ENCODE data around the gene RUVBL1.

The RUVBL1 gene

GRCh38 chr3:128128251-128128650 is 4.6 kb upstream of the RUVBL1 start:
- H3K36me3 ChIP-seq: no peaks in the 10 kb centered on the region
- no peaks in the 10 kb centered on the region for H3K27me3 ChIP-seq
- H3K4me3 ChIP-seq (ENCODE audit: low read depth in 1 of 2, low read length in 1 of 2): no peak overlapping the region
- no peaks in the 10 kb centered on the region for H3K9me3 ChIP-seq
- H3K27ac ChIP-seq: no peak overlapping the region
- peaks cover 7 to 11% of the 10 kb centered on the region in 2 experiments for H3K4me1 ChIP-seq (ENCODE audit: control insufficient read depth in 1 of 2, insufficient read depth in 1 of 2, low read depth in 1 of 2, low read length in 1 of 2)
- TF ChIP-seq, protein P1, sequence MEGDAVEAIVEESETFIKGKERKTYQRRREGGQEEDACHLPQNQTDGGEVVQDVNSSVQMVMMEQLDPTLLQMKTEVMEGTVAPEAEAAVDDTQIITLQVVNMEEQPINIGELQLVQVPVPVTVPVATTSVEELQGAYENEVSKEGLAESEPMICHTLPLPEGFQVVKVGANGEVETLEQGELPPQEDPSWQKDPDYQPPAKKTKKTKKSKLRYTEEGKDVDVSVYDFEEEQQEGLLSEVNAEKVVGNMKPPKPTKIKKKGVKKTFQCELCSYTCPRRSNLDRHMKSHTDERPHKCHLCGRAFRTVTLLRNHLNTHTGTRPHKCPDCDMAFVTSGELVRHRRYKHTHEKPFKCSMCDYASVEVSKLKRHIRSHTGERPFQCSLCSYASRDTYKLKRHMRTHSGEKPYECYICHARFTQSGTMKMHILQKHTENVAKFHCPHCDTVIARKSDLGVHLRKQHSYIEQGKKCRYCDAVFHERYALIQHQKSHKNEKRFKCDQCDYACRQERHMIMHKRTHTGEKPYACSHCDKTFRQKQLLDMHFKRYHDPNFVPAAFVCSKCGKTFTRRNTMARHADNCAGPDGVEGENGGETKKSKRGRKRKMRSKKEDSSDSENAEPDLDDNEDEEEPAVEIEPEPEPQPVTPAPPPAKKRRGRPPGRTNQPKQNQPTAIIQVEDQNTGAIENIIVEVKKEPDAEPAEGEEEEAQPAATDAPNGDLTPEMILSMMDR (IDR thresholded peaks at IDR 0.05): no peak

DNA sequence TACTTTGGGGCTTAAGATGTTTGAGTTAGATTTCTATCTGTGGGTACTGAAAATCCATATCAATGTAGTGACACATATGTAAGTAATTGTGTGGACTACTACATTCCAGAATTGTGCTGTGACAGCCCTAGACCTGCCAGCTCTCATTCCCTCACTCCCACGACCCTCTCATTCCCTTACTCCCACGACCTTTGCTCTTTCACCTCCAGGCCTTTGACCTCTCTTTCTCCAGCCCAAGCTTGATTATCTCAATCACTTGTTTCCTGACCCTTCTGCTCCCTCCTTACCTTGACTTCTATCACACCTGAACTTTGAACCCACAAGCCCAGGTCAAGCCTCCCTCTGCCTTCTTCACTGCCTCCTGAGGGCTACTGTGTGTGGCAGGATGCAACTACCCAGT is 3.6 kb upstream of the RUVBL1 start:
- Histone ChIP-seq H3K4me1 (ENCODE audit: control insufficient read depth in 1 of 2, insufficient read depth in 1 of 2, low read depth in 1 of 2, low read length in 1 of 2) (peaks cover 13 to 19% of the 10 kb centered on the region in 2 experiments), H3K27me3 (no peaks in the 10 kb centered on the region), H3K27ac (no peak overlapping the region), H3K4me3 (ENCODE audit: low read depth in 1 of 2, low read length in 1 of 2) (no peak overlapping the region), H3K9me3 (no peaks in the 10 kb centered on the region), H3K36me3 (no peaks in the 10 kb centered on the region)
- TF ChIP-seq, protein P1 (IDR thresholded peaks at IDR 0.05): no peak

DNA sequence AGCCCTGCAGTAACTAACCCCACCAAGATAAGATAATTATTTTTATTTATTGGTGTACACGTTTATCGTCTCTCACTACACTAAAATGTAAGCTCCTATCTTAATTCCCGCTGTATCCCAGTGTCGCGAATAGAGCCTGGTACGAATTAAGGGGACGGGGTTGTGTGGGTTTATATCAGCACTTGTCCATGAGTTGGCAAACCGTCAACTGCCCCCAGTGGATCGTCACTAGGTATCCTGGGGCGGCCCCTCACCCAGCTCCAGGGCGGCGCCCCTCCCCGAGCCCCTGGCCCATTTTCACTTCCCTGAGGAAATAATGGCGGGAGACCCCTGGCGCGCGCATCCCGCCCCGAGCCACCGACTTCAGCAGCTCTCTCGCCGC is 465 bp downstream of the RUVBL1 start:
- TF ChIP-seq, protein P1 (IDR thresholded peaks at IDR 0.05): no peak
- peak overlapping the region; percentile 78 for H3K27ac ChIP-seq

GRCh38 chr3:128122013-128122412 is 1.6 kb downstream of the RUVBL1 start:
- Histone ChIP-seq H3K36me3 (no peaks in the 10 kb centered on the region), H3K4me3 (ENCODE audit: low read depth in 1 of 2, low read length in 1 of 2) (no peak overlapping the region), H3K9me3 (no peaks in the 10 kb centered on the region), H3K4me1 (ENCODE audit: control insufficient read depth in 1 of 2, insufficient read depth in 1 of 2, low read depth in 1 of 2, low read length in 1 of 2) (peaks cover 13 to 19% of the 10 kb centered on the region in 2 experiments), H3K27ac (no peak overlapping the region), H3K27me3 (no peaks in the 10 kb centered on the region)
- TF ChIP-seq, protein P1 (IDR thresholded peaks at IDR 0.05): no peak

More for the DNA sequence above, 465 bp downstream of the RUVBL1 start:
- no peaks in the 10 kb centered on the region for H3K27me3 ChIP-seq
- H3K36me3 ChIP-seq: no peaks in the 10 kb centered on the region
- H3K4me1 ChIP-seq (ENCODE audit: control insufficient read depth in 1 of 2, insufficient read depth in 1 of 2, low read depth in 1 of 2, low read length in 1 of 2): peaks cover 13 to 19% of the 10 kb centered on the region in 2 experiments
- H3K4me3 ChIP-seq (ENCODE audit: low read depth in 1 of 2, low read length in 1 of 2): peak overlapping the region; percentile 66 to 75
- no peaks in the 10 kb centered on the region for H3K9me3 ChIP-seq

DNA sequence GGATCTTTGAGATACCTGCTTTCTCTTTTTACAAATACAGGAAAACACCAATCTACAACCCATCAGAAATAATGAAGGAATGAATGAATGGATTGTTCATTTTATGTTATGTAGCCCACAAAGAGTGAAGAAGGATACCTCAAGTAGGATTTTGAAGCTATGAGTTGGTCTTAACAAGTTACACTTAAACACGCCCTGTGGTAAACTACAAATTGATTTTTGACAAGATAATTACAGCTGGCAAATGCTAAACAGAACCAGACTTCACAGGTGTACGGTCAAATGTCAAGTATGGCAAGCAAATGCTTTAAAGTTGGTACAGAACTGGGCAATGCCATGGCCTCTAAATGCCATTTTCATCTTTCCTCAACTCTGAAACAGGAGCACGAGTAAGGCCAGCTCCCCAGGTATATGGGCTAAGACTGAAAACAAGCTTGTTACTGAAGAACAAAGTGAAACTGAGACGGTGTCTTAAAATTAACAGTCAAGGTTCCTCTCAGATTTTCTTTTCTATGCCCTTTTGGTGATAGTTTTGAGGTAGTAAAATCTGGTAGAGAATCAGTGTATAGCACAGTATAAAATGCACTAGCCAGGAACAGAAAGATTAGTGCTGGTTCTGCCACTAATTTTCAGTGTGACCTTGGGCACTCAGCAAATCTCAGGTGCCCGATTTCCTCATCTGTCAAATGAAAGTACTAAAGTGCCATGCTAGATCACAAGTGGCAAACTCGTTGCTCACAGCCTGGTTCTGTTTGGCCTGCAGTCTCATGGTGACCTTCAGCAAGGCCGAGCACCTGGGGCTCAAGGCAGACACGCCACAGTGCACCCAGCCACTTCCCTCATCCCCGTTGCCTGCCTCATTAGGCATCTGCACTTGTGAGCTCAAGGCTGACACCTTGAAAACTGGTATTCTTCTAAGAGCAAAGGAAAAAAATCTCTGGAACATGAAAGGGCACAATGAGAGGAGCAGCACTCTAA is 9.5 kb downstream of the RUVBL1 start:
- Histone ChIP-seq H3K4me1 (ENCODE audit: control insufficient read depth in 1 of 2, insufficient read depth in 1 of 2, low read depth in 1 of 2, low read length in 1 of 2) (no peaks in the 10 kb centered on the region), H3K27me3 (no peaks in the 10 kb centered on the region), H3K27ac (no peak overlapping the region), H3K36me3 (peaks cover 5% of the 10 kb centered on the region), H3K9me3 (no peaks in the 10 kb centered on the region), H3K4me3 (ENCODE audit: low read depth in 1 of 2, low read length in 1 of 2) (no peak overlapping the region)
- TF ChIP-seq, protein P1 (IDR thresholded peaks at IDR 0.05): no peak
